Right lung (tissue), 5 donors: ENCODE results near the gene RAD51B. TPM values are rescaled to one million over a fixed set of nuclear protein-coding genes. Genes with fewer than 3 reads are reported as not detected.
"Not testable (repeated sequence)": the region's sequence is repeated elsewhere in the genome, so short reads cannot be mapped to it uniquely, and the experiment has no call there.

ENCODE experiments used
- DNase-seq, 2 donors: peaks; one replicate each; pipeline ENCODE4 v3.0.0-alpha.2; 2013
- polyA plus RNA-seq, 5 donors: library from polyadenylated mRNA; unstranded; fragments of 120-200 nt; gene quantifications; one replicate each; pipeline versions ENCODE4 v1.2.1 to v1.2.3, GENCODE V29; 2013; ENCODE audit warnings: inconsistent platforms in 1 of 5, low replicate concordance in 1 of 5; ENCODE audit not compliant: insufficient read length in 5 of 5, insufficient read depth in 1 of 5

The RAD51B gene
- polyA plus RNA-seq, 5 donors, result 8.1 to 15.5 (median 11.8) TPM

DNA sequence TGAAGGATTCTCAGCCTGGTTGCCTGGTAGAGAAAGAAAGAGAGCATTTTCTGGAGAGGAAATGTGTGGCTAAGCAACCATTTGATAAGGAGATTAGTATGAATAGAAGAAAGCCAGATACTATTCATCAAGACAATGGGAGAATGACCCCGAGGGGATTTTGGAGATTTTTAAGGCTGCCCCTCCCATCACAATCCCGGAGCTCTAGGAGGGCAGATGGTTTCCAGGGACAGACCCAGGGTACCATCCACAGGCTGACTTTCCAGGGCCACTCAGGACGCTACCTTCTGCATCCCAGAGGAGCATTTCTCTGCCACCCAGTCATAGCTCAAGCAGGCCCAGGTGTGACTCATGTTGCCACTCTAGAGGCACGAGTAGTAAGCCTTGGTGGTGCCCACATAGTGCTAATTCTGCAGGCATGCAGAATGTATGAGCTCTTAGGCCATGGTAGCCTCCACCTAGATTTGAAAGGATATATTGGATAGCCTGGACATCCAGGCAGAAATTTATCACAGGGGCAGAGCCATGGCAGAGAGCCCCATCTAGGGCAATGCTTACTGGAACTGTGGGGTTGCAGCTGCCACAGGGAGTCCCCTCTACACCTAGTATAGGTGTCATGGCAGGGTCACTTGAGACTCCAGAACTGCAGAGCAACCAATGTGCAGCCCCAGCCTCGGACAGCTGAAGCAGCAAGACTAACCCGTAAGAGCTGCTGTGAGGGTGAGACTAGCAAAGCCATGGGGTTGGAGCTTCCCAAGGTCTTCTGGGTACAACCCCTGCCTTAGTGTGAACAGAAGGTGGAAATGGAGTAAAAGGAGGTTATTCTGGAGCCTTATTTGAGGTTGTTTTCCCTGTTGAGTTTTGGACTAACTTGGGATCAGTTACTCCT is 607.3 kb downstream of the RAD51B start:
- no peak for DNase-seq

DNA sequence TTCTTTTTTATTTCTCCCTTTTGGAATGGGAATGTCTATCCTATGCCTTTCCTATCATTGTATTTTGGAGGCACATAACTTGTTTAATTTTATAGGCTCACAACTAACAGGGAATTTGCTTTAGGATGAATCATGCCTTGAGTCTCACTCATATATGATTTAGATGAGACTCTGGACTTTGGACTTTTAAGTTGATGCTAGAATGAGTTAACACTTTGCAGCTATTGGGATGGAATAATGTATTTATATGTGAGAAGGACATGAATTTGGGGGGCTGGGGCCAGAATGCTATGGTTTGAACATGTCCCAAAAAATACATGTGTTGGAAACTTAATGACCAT is 607.9 kb downstream of the RAD51B start:
- no peak for DNase-seq

DNA sequence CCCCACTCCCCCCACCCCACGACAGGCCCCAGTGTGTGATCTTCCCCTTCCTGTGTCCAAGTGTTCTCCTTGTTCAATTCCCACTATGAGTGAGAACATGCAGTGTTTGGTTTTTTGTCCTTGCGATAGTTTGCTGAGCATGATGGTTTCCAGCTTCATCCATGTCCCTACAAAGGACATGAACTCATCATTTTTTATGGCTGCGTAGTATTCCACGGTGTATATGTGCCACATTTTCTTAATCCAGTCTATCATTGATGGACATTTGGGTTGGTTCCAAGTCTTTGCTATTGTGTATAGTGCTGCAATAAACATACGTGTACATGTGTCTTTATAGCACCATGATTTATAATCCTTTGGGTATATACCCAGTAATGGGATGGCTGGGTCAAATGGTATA is 609.3 kb downstream of the RAD51B start:
- not testable (repeated sequence) for DNase-seq

DNA sequence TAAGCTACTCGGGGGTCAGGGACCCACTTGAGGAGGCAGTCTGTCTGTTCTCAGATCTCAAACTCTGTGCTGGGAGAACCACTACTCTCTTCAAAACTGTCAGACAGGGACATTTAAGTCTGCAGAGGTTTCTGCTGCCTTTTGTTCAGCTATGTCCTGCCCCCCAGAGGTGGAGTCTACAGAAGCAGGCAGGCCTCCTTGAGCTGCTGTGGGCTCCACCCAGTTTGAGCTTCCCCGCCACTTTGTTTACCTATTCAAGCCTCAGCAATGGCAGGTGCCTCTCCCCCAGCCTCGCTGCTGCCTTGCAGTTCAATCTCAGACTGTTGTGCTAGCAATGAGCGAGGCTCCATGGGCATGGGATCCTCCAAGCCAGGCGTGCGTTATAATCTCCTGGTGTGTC is 614.6 kb downstream of the RAD51B start:
- not testable (repeated sequence) for DNase-seq

DNA sequence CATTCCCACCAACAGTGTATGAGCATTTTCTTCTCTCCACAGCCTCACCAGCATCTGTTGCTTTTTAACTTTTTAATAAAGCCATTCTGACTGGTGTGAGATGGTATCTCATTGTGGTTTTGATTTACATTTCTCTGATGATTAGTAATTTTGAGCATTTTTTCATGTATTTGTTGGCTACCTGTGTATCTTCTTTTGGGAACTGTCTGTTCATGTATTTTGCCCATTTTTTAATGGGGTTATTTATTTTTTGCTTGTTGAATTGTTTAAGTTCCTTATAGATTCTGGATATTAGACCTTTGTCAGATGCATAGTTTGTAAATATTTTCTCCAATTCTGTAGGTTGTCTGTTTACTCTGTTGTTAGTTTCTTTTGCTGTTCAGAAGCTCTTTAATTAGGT is 616.1 kb downstream of the RAD51B start:
- DNase-seq, result not testable (repeated sequence)

DNA sequence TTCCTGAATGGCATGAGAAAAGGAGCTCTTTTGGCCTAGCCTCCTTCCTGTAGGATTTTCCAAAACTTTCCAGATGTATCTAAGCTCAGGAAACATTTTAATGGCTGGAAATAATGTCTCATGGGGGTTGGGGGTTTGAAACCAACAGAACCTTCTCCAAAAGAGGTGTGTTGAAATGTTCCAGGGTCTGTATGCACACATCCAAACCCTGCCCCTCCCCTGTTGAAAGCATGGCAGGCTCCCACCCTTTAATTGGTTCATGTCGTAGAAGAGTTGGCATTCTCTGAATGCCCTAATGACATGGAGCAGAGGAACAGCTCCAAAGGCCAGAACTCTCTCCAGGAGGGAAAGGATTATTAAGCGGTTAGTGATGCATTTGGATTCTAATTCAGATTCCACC is 620.1 kb downstream of the RAD51B start:
- no peak for DNase-seq

DNA sequence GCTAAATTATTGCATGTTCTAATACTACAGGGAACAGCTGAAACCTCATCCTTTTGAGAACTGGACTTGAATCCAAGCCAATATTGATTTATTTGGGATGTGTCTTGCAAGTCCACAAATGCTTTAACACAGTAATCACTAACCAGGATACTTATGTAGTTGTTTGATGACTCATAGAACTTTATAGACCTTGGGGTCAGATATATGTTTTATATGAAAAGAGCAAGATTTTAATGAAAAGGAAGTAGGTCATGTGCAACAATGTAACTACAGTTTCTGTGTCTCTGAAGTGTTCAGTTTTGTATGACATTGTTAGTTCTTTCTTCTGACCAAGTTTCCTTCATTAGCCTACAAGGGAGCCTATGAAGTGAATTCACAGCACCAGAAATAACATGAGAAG is 621.2 kb downstream of the RAD51B start:
- no peak for DNase-seq

DNA sequence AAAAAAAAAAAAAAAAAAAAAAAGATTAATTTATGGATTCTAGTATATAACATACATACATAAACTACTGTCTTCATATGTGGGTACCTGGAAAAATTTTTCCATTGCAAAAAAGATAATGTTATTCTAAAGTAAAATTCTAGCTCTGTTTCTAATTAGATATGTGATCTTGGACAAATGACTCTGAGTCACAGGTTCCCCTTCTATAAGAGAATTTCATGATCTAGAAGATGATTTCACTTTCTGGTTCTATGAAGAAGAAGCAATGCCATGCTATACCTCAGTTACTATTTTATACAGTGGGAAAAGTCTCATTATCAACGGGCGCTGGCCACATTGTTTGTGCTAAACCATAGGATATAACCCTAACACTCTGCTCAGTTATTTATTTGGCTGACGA is 622.0 kb downstream of the RAD51B start:
- DNase-seq, result no peak

DNA sequence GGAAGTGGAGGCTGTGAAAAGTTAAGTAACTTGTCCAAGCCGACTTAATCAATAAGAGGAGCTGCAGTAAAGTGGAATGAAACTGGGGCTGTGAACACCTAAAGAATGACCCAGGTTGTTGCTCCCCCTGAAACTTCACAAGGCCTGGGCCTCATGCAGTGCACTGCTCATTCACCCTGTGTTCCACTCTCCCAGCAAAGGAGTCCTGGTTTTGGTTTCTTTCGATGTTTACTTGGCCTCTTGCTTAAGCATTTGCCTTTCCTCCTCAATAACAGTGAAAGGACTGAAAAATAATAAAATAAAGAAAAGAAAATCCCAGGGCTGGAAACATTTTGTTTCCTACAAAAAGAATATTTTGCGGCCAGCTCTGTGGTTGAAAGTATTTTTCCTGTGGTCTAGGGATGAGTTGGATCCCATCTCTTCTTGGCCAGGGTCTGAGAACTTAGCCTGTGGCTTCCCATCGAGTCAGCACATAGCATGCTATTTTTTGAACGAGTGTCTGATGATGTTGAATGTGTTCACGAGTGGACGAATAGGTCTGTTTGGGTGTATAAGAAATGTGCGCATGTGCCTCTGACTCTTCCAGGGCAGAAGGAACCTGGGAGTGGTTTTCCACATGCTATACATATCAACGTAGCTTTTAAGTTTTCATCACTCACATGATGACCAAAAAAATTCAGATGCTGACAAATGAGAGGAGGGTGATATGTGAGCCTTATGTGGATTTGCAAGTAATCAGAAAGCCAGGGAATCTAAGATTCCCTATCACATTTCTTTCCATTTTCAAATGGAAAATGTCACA is 623.5 kb downstream of the RAD51B start:
- DNase-seq, result no peak

DNA sequence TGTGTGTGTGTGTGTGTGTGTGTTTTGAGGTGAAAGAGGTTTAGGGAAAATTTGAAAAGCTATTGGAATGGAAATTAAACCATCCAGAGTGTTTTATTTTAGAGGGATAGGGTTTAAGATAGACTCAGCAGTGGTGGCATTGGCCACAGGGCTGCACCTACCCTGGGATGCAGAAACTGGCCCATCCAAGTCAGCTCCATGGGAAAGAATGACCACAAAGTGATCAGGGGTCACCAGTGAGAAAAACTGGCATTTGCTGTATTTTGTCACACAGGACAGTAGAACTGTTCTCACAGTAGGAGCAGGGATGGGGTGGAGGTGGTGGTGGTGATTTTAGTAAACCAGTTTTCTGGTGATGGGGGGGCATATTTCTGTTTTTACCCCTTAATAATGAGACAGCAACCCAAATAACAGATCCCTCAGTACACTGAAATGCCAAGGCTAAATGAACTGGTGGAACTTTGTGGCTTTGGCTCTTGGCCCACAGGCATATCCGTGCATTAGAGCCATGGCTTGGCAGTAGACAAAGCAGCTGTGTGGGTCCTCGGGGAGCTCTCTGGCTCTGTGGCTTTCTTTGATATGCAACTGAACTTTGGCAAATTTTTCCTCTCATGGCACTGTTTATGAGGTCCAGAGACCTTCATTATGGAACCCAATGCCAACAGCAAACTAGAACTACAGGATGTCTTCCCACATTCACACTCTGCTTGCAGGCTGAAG is 625.0 kb downstream of the RAD51B start:
- DNase-seq, result no peak

DNA sequence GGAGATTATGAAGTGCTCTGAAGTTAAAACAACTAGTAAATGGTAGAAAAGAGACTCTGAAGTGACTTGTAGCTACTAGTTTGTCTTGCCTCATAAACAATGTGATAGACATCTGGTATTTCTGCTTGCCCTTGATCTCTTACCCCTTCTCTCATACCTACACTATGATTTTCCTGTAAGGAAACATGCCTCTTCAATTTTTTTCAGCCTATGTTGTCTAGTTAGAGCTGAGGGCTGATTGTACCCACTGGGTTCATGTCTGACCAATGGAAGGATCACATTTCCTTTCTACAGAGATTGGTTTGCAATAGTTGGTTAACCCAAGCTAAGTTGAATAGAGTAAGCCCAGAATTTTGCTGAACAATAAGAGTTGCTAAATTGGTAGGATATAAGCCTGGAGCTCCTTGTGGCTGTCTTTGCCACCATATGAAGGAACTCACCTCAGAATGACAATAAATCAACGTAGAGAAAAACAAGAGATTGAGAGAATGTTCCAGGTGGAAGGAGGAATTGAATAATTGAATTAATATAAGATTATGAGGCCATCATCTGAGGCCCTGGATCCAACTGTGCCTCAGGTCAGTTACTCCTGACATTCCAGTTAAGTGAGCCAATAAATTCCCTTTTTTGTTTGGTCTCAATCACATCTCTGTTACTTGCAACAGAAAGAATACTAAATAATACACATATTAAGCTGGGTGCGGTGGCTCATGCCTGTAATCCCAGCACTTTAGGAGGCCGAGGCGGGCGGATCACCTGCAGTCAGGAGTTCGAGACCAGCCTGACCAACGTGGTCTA is 626.9 kb downstream of the RAD51B start:
- DNase-seq, result no peak

DNA sequence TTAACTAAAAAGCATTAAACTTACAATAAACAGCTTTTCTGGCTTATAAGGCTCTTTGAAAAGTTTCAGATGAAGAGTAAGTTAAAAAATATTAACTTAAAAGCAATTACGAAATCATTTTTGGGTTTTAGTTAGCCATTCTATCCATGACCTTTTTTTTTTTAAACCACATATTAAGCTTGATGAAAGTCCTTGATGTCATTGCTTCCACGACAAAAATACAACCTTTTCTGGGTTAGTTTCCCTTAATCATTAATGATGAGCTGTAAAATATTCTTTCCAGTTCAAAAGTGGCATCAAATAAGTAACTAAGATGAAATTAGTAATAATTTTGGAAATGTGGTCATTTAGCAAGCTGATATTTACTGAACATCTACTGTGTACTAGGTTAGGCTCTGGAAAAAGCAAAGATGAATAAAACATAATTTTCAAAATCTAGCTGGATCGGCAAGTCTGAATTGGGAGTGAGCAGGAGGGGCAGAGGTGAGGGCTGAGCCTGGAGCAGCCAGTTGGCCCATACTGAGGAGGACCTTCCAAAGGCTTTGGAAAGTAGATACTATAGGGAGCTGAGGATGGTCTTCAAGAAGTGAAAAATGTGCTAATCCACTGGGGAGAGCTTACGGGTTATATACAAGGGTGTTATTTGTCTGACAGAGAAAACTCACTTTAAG is 628.1 kb downstream of the RAD51B start:
- no peak for DNase-seq

DNA sequence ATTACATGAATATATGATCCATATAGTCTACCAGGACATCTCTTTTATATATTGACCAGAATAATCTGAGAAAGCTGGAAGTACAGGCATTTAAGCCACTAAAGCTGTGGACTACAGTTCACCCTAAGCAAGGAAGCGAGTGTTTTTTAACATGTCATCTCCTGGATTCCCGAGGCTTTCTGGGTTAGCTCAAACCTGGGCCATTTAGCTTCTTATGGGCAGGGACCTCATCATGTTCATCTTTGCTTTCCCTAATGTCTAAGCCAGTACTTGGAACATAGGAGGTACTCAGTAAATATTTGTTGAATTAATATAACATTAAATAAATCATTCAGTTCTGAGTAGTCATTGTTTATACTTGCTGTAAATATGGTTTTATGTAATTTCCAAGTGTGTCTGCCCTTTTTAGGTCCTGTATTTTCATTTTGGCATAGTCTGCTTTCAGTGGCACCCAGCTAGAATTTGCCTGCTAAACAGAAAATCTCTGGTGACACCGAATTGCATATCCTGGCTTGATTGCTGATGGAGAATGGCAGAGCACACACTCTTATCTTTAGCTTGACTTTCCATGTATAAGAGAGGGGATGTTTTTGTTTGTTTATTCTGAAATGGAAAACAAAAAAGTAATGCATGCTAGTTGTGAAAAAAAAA is 628.8 kb downstream of the RAD51B start:
- DNase-seq, result no peak

DNA sequence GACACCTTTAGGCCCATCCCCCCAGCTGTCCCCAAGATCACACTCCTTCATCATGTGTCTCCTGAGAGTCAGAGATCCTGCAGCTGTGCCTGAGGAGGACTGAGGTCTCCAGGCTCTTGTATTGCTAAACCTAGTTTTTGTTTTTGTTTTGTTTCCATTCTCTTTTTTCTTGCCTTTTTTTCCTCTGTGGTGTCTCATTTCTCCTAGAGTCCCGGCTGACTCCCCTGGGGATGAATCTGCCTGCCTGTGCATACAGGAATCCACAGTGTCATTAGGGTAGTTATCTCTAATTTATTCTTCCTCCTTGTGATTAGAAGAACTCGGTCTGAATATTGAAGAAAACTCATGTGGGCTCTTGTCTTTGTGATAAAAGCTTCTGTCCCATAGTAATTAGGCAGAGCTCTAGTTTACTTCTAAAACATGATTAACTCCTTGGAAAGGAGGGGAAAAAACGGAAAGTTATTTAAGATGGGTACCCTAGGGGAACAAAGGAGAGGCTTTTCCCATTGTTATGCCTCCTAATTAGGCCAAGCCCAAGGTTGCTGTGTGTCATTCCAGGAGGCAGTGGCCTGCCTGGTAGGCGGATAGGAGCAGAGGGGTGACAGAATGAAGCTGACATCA is 630.1 kb downstream of the RAD51B start:
- no peak for DNase-seq

DNA sequence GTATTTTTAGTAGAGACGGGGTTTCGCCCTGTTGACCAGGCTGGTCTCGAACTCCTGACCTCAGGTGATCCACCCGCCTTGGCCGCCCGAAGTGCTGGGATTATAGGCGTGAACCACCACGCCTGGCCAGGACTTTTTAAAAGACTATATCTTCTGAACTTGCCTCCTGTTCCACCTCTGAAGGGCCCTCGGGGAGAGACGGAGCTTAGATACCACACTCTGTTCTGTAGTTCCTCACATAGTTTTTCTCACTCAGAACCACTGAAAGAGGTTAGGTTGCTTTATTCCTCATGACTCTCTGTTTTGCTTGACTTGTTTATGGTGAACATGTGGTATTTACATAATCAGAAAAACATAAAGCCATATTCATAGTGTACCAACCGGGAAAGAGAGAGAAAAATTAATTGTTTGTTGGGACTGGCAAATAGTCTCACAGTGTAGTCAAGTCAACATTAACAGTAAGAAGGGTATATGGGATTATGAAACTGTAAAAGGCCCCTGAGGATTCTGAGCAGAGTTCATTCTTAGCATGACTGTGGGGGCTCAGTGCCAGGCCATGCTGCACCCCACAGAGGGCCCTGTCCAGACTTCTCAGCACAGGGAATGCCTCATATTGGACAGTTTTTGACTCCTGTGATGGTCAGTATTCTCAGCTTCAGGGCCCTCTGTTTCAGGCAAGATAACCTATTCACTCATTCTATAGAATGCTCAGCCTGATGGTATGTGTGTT is 631.0 kb downstream of the RAD51B start:
- DNase-seq, result no peak

DNA sequence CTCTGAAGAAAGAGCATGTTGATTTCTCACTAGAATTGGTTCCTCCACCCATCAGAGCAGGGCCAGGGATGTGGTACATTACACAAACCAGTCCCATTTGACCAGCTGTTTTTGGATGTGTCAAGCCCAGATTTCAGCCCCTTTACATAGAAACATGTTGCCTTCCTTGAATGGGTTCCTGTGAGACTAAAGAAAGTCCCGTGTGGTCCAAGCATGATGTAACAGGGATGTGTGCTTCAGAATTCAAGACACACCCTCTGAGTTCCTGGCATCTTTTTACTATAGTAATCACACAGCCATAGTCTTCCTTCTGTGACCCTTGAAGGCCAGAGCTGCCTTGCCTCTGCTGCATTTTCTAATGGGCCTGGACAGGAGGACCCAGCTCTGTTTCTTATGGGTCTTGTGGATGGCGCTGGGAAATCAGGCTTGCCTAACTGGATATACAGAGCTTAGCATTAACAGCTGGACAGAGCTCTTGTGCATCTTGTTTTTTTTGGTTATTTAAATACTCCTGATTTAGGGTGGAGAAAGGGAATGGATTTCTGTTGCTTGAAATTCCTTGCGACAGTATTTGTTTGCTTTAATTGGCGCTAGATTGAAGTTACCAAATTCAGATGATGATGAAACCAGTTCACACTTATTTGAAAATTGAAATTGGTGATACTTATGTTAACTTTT is 632.3 kb downstream of the RAD51B start:
- DNase-seq, result no peak

DNA sequence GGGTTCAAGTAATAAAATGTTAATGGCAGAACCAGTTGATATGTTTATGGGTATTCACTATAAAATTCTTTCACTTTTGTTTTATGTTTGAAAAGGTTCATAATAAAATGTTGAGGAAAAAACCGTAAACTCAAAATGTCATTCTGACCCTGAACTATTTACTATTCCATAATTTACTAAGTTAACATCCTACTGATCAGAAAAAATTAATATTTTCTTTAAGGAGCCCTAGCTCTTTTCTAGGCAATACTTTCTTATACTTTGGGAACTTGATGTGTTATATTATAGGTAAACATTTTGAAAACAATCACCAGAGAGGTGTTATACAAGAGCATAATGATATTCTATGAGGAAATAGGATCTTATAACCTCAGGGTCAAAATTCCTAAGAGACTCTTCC is 638.7 kb downstream of the RAD51B start:
- no peak for DNase-seq

DNA sequence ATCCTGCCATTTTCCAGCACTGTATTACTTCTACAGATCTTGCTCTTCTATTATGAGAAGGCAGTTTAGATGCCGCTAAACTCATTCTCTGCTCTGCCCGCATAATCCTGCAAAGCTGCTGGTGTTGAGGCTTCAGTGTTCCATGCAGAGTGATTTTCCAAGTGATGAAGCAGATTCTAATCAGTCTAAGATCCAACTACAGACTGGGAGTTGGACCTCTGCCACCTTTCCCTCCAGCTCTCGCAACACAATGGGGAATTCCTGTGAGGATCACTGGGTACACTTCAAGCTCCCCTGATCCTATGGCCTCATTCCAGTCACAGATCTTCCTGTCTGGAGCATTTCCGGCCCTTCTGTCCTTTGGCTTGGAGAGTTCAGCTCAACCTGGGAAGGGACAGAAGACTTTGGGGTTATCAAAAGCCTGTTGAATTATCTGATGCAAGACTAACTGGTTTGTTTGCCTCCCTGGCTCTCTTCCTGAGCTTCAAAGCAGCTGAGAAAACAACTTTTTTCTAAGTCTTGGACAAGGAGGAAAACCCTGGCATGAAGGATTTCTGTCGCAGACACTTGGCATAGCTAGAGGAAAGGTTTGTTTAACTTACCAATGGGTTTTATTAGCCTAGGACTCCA is 639.4 kb downstream of the RAD51B start:
- DNase-seq, result peak; percentile 66 to 70
